Mucosa of stomach (tissue), 1 donor: ENCODE data around the gene ACTN2.

Experiments used
- H3K27me3 ChIP-seq: one replicate; pipeline ENCODE4 v1.7.0; 2013; ENCODE audit warnings: mild to moderate bottlenecking, low read length; ENCODE audit not compliant: control insufficient read depth, insufficient read depth
- H3K36me3 ChIP-seq: one replicate; pipeline ENCODE4 v1.7.0; 2013; ENCODE audit warnings: low read length; ENCODE audit not compliant: control insufficient read depth, insufficient read depth
- H3K4me1 ChIP-seq: one replicate; pipeline ENCODE4 v1.7.0; 2013; ENCODE audit warnings: mild to moderate bottlenecking, low read length; ENCODE audit not compliant: control insufficient read depth, insufficient read depth
- H3K4me3 ChIP-seq: one replicate; pipeline ENCODE4 v1.7.0; 2013; ENCODE audit warnings: low read length
- H3K9ac ChIP-seq: one replicate; pipeline ENCODE4 v1.7.0; 2013; ENCODE audit warnings: mild to moderate bottlenecking, low read length, moderate library complexity
- H3K9me3 ChIP-seq: one replicate; pipeline ENCODE4 v1.7.0; 2013; ENCODE audit warnings: mild to moderate bottlenecking, low read length, moderate library complexity; ENCODE audit not compliant: control insufficient read depth
- donor health status: Pancreatic carcinoma.

The ACTN2 gene

DNA sequence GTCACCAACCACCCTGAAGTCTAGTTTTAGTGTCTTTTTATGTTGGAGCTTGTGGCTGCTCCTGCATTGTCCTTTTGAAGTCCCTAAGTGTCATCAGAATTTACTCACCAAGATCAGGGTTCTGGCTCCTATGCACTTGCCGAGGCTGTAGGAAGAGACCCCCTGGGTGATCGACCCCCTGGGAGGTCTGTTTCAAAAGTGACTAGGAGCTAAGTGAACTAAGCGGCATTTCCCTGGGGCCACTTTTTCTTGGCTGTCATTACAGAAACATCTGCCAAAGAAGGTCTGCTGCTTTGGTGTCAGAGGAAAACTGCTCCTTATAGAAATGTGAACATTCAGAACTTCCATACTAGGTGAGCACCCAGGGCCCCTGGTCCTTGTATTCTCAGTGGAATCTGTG, 39.4 kb downstream of the ACTN2 start:
- no peaks in the 10 kb centered on the region for H3K9me3 ChIP-seq
- H3K4me3 ChIP-seq, result no peak overlapping the region
- no peaks in the 10 kb centered on the region for H3K27me3 ChIP-seq
- no peaks in the 10 kb centered on the region for H3K36me3 ChIP-seq
- H3K4me1 ChIP-seq, result no peaks in the 10 kb centered on the region
- H3K9ac ChIP-seq, result no peak overlapping the region

DNA sequence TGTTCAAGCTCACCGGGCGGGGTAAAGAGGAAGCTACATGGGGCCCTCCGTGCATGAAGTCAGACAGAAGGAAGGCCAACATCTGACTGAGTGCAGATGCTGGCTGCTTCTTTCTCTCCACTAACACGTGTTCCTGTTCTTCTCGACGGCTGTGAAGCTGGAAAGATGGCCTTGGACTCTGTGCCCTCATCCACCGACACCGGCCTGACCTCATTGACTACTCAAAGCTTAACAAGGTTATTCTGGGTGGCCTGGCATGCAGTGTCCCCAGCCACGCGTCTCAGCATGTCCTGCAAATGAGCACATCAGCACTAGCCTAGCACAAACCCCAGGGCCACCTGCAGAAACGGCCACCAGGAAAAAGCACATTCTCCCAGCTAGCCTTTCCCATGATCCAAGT, 41.2 kb downstream of the ACTN2 start:
- H3K27me3 ChIP-seq, result no peaks in the 10 kb centered on the region
- no peaks in the 10 kb centered on the region for H3K36me3 ChIP-seq
- no peaks in the 10 kb centered on the region for H3K9me3 ChIP-seq
- H3K4me3 ChIP-seq, result no peak overlapping the region
- no peak overlapping the region for H3K9ac ChIP-seq
- no peaks in the 10 kb centered on the region for H3K4me1 ChIP-seq

DNA sequence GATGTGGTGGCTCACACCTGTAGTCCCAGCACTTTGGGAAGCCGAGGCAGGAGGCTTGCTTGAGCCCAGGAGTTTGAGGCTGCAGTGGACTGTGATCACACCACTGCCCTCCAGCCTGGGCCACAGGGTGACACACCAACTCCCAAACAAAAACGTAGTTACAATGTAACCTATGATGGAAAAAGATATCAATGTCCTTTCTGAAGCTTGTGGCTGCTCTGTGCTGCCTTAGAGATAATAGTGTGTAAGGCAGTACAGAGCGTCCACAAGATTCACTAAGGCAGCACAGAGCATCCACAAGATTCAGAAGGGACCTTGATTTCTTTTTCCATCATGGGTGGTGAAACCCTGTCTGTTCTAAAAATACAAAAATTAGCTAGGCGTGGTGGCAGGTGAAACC, 42.5 kb downstream of the ACTN2 start:
- no peaks in the 10 kb centered on the region for H3K27me3 ChIP-seq
- no peak overlapping the region for H3K4me3 ChIP-seq
- H3K36me3 ChIP-seq, result no peaks in the 10 kb centered on the region
- H3K9me3 ChIP-seq, result no peaks in the 10 kb centered on the region
- no peaks in the 10 kb centered on the region for H3K4me1 ChIP-seq
- no peak overlapping the region for H3K9ac ChIP-seq

DNA sequence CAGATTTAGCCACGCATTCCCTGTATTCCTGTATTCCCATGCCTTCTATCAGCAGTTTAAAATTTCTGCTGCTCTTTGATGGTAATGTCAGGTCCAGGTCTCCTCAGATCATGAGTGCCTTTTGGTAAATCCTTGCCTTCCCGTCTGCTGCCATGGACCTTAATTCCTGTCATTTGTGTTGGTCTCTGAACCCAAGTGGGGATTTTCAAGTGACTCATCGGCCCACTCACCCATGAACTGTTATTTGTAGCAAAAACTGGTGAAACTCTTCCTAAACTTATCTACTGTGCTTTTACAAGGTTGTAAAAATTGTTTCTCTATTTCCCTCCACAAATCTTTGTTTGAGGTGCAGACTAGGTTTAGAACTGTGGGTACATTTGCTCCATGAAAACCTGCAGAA, 47.4 kb downstream of the ACTN2 start:
- Histone ChIP-seq H3K27me3 (no peaks in the 10 kb centered on the region), H3K4me3 (no peak overlapping the region), H3K36me3 (no peaks in the 10 kb centered on the region), H3K9ac (no peak overlapping the region), H3K4me1 (no peaks in the 10 kb centered on the region), H3K9me3 (no peaks in the 10 kb centered on the region)

DNA sequence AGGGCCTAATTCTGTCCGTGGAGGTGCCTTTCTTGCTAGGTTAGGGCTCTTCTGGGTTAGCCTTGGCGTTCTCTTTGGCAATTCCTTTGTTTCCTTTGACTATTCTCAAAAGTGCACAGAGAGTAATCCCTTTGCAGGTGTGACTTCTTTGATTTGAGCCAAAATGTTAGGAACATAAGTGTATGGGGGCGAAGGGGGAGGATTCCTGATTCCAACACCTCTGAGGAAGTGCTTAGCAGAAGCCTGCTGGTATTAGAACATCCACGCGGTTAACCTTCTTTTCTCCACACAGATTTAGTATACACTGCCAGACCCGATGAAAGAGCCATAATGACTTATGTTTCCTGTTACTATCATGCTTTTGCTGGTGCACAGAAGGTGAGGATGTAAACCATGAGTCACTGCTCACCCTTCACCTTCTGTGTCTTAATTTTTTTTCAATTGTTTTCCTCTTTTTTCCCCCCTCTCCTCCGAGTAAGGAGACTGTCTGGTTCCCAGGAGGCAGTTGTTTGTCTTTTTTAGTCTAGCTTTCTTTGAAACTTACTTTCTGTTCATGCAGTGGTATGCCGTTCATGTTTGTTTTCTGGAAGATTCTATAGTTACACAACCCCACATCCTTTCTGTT, 48.0 kb downstream of the ACTN2 start:
- H3K27me3 ChIP-seq, result no peaks in the 10 kb centered on the region
- H3K4me3 ChIP-seq, result no peak overlapping the region
- H3K9ac ChIP-seq, result no peak overlapping the region
- H3K4me1 ChIP-seq, result no peaks in the 10 kb centered on the region
- no peaks in the 10 kb centered on the region for H3K9me3 ChIP-seq
- no peaks in the 10 kb centered on the region for H3K36me3 ChIP-seq

DNA sequence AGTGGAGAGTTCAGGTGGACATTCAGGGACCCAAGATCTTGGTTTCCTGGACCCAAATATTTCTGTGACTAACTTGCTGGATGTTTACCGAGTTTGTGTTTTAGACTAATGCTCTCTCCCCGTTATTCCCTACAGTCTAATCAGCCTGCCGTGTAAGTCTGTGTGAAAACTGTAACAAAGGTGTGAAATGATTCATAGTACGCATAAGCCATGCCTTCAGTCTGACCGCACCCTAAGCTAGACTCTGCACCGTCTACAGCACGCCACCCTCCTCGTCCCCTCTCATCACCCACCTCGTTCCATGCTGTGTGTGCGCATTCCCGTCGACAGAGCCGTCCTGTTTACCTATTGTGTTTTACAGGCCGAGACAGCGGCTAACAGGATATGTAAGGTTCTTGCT, 50.5 kb downstream of the ACTN2 start:
- no peaks in the 10 kb centered on the region for H3K27me3 ChIP-seq
- H3K36me3 ChIP-seq, result no peaks in the 10 kb centered on the region
- H3K4me3 ChIP-seq, result no peak overlapping the region
- no peak overlapping the region for H3K9ac ChIP-seq
- H3K9me3 ChIP-seq, result no peaks in the 10 kb centered on the region
- no peaks in the 10 kb centered on the region for H3K4me1 ChIP-seq

DNA sequence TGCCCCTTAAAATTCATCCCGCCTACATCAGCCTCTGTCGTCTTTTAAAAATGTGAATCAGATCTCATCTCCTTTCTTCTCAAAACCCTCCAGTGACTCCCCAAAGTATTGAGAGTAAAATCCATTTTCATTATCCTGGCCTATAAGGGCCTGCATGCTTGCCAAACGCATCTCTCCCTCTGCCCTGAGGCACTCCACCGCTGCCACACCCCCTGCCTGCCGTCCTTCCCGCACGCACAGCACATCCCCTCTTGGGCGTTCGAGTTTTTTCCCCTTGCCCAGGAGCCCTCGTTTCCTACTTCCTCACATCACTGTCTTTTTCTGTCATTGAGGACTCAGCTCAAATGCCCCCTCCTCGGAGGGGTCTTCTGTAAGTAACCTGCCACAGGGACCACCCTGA, 55.5 kb downstream of the ACTN2 start:
- no peaks in the 10 kb centered on the region for H3K9me3 ChIP-seq
- no peak overlapping the region for H3K4me3 ChIP-seq
- no peaks in the 10 kb centered on the region for H3K27me3 ChIP-seq
- no peaks in the 10 kb centered on the region for H3K36me3 ChIP-seq
- H3K4me1 ChIP-seq, result no peaks in the 10 kb centered on the region
- H3K9ac ChIP-seq, result no peak overlapping the region

DNA sequence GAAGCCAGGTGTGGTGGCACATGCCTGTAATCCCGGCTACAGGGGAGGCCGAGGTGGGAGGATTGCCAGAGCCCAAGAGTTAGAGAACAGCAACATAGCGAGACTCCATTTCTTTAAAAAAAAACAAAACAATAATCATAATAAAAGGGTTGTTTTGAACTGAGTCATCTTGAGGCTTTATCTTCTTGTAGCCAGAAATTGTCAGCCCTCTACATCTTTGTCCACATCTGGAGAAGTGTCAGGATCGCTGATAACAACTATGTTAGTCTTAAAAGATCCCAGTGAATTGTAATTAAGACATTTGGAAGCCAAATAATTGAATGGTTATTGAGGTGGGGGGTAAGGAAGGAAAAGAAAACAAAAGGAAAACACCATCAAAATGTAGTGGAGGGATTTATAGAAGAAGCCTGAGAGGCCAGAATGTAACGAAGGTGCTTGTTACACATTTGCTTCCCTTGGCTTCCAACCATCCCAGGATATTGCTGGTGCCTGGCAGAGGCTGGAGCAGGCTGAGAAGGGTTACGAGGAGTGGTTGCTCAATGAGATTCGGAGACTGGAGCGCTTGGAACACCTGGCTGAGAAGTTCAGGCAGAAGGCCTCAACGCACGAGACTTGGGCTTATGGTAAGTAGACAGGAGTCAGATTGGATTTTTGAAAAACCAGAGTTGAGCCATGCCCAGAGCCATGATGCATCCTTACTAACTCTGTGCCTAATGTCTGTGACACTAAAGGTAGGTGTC, 56.3 kb downstream of the ACTN2 start:
- H3K9ac ChIP-seq, result no peak overlapping the region
- H3K4me3 ChIP-seq, result no peak overlapping the region
- H3K4me1 ChIP-seq, result no peaks in the 10 kb centered on the region
- H3K27me3 ChIP-seq, result no peaks in the 10 kb centered on the region
- no peaks in the 10 kb centered on the region for H3K9me3 ChIP-seq
- H3K36me3 ChIP-seq, result no peaks in the 10 kb centered on the region

DNA sequence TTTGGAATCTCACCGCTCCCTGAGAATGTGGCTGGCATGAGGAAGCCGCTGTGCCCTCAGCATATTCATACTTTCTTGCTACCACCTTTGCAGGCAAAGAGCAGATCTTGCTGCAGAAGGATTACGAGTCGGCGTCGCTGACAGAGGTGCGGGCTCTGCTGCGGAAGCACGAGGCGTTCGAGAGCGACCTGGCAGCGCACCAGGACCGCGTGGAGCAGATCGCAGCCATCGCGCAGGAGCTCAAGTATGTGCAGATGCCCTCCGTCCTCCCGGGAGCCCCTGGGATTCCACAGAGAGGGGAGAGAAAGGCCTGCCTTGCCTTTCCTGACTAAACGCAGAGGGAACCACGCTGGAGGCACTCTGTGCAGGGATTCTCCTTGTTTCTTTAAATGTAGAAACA, 58.2 kb downstream of the ACTN2 start:
- H3K9me3 ChIP-seq, result no peaks in the 10 kb centered on the region
- no peak overlapping the region for H3K9ac ChIP-seq
- no peaks in the 10 kb centered on the region for H3K36me3 ChIP-seq
- H3K27me3 ChIP-seq, result no peaks in the 10 kb centered on the region
- H3K4me1 ChIP-seq, result no peaks in the 10 kb centered on the region
- no peak overlapping the region for H3K4me3 ChIP-seq

DNA sequence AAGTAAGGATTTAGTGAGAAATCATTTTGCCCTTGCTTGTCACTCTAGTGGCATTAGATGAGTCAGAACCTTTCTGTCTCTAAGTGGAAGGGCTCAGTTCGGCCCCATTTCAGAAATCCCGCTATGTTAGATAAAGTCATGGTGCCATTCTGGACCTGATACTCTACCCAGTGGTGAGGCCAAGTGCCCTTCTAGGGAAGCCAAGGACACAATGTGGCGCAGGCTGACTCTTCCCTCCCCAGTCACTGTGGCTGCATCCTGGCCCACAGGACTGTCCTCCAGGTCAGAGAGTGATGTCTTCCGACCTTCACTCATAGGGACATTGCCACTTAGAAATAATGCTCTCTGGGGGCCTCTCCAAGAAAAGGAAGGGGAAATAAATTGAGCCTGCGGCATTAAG, 60.5 kb downstream of the ACTN2 start:
- H3K27me3 ChIP-seq, result no peaks in the 10 kb centered on the region
- H3K9ac ChIP-seq, result no peak overlapping the region
- H3K4me3 ChIP-seq, result no peak overlapping the region
- no peaks in the 10 kb centered on the region for H3K4me1 ChIP-seq
- no peaks in the 10 kb centered on the region for H3K9me3 ChIP-seq
- no peaks in the 10 kb centered on the region for H3K36me3 ChIP-seq

DNA sequence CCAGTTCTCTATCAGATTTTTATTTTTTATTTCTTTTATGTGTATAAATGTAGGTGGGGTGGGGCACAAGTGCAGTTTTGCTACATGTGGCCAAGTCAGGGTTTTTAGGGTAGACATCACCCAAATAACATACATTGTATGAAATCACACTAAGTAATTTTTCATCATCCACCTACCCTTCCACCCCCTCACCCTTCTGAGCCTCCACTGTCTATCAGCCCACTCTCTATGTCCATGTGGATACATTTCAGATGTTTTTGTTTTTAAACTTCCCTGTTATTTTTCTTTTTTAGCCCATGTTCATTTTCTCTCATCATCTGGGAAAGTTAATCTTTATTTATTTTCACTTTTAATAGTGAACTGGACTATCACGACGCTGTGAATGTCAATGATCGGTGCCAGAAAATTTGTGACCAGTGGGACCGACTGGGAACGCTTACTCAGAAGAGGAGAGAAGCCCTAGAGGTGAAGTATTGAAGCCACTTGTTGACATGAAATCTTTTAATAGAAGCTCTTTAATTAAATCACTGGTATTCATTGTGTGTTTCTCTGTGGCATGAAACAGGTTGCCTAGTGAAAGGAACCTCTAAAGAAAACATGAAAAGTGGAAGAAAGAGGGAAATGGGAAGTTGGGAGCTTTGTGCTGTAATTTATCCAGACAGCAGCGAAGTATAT, 61.1 kb downstream of the ACTN2 start:
- Histone ChIP-seq H3K9me3 (no peaks in the 10 kb centered on the region), H3K9ac (no peak overlapping the region), H3K36me3 (no peaks in the 10 kb centered on the region), H3K4me3 (no peak overlapping the region), H3K4me1 (no peaks in the 10 kb centered on the region), H3K27me3 (no peaks in the 10 kb centered on the region)

DNA sequence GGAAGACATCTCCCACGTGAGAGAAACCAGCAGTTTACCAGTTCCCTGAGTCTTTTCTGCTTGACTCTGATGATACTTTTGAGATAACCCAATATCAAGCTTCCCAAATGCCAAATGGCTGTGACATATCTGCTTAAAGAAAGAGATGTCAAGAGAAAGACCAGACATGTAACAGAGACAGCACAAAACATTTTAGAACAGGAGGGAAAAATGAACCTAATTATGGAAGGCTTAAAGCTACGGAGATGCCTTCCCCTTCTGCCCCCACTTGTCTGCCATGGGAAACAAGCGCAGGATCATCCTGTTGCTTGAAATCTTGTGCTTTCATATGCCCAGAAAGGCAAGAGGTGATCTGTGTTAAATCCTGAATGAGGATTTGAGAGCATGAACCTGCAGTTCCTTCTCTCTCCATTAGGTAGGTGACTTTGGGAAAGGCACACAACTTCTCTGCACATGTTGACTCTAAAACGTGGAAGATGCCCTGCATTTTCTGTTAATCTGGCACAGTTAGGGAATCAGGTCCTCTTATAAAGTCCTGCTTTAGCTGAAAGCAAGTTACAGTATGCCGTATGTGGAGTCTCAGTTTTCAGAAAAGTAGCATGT, 62.1 kb downstream of the ACTN2 start:
- H3K4me1 ChIP-seq, result no peaks in the 10 kb centered on the region
- no peaks in the 10 kb centered on the region for H3K27me3 ChIP-seq
- no peak overlapping the region for H3K9ac ChIP-seq
- H3K9me3 ChIP-seq, result no peaks in the 10 kb centered on the region
- no peaks in the 10 kb centered on the region for H3K36me3 ChIP-seq
- H3K4me3 ChIP-seq, result no peak overlapping the region
